T-helper 17 cell (primary cell): ENCODE results near the gene ELOVL5. TPM values are rescaled to one million over a fixed set of nuclear protein-coding genes. Genes with fewer than 3 reads are reported as not detected.
"Not testable (repeated sequence)": the region's sequence is repeated elsewhere in the genome, so short reads cannot be mapped to it uniquely, and the experiment has no call there.

Experiments used
- ATAC-seq: fragments of 150-1000 bp; cut with Tn5 transposase; 2 replicates; pipeline ENCODE4 v1.10.0; 2021; ENCODE audit warnings: mild to moderate bottlenecking, moderate library complexity
- DNase-seq, 3 donors: peaks; one replicate each; pipeline versions ENCODE4 v3.0.0 to v3.0.0-alpha.2; 2020 to 2021
- H3K9me3 ChIP-seq: one replicate; pipeline ENCODE4 v1.7.0; 2013; ENCODE audit warnings: low read length, mild to moderate bottlenecking; ENCODE audit not compliant: control insufficient read depth, poor library complexity, severe bottlenecking
- H3K27ac Mint-ChIP-seq: one replicate; pipeline ENCODE4 v1.8.0; 2022; ENCODE audit warnings: mild to moderate bottlenecking, moderate library complexity, mixed read lengths
- H3K27me3 Mint-ChIP-seq: one replicate; pipeline ENCODE4 v1.8.0; 2022; ENCODE audit warnings: mixed read lengths
- H3K36me3 Mint-ChIP-seq: one replicate; pipeline ENCODE4 v1.8.0; 2022; ENCODE audit warnings: low read depth, mixed read lengths
- H3K4me1 Mint-ChIP-seq: one replicate; pipeline ENCODE4 v1.8.0; 2022; ENCODE audit warnings: mild to moderate bottlenecking, mixed read lengths
- H3K4me3 Mint-ChIP-seq: one replicate; pipeline ENCODE4 v1.8.0; 2022; ENCODE audit warnings: mild to moderate bottlenecking, moderate library complexity, mixed read lengths
- total RNA-seq, 4 donors: library from RNA in 2 of 4; stranded (reverse) in 2 of 4; gene quantifications; one replicate each; pipeline ENCODE4 v1.2.3 and lab custom pipeline; 2022 to 2026

Gene ELOVL5
- total RNA-seq, 2 donors from 2014 or later: 121 to 147 TPM

GRCh38 chr6:53333439-53334408 is 15.0 kb downstream of the ELOVL5 start:
- no peak for DNase-seq
- peak overlapping the region; percentile 93 for H3K4me3 Mint-ChIP-seq
- H3K27me3 Mint-ChIP-seq: no peaks in the 10 kb centered on the region
- no peaks in the 10 kb centered on the region for H3K9me3 ChIP-seq
- no peak for ATAC-seq
- peaks cover 63% of the 10 kb centered on the region for H3K4me1 Mint-ChIP-seq
- H3K36me3 Mint-ChIP-seq: peaks cover 7% of the 10 kb centered on the region
- peak overlapping the region; percentile 99 for H3K27ac Mint-ChIP-seq

GRCh38 chr6:53331678-53332077 is 17.1 kb downstream of the ELOVL5 start:
- DNase-seq (no peak), ATAC-seq (no peak)
- Mint-ChIP-seq H3K27me3 (no peaks in the 10 kb centered on the region), H3K4me3 (peak overlapping the region; percentile 53), H3K36me3 (peaks cover 14% of the 10 kb centered on the region), H3K27ac (peak overlapping the region; percentile 99), H3K4me1 (peaks cover 62% of the 10 kb centered on the region)
- H3K9me3 ChIP-seq: no peaks in the 10 kb centered on the region

GRCh38 chr6:53330137-53330536 is 18.6 kb downstream of the ELOVL5 start:
- Mint-ChIP-seq H3K4me1 (peaks cover 62% of the 10 kb centered on the region), H3K36me3 (peaks cover 12% of the 10 kb centered on the region), H3K27me3 (no peaks in the 10 kb centered on the region), H3K4me3 (no peak overlapping the region), H3K27ac (no peak overlapping the region)
- DNase-seq (no peak), ATAC-seq (no peak)
- H3K9me3 ChIP-seq: no peaks in the 10 kb centered on the region

GRCh38 chr6:53328375-53328774 is 20.4 kb downstream of the ELOVL5 start:
- peak overlapping the region; percentile 7 for H3K4me3 Mint-ChIP-seq
- ATAC-seq (no peak), DNase-seq (no peak)
- no peaks in the 10 kb centered on the region for H3K9me3 ChIP-seq
- peaks cover 55% of the 10 kb centered on the region for H3K4me1 Mint-ChIP-seq
- peaks cover 11% of the 10 kb centered on the region for H3K36me3 Mint-ChIP-seq
- H3K27ac Mint-ChIP-seq: peak overlapping the region; percentile 91
- H3K27me3 Mint-ChIP-seq: no peaks in the 10 kb centered on the region

- Mint-ChIP-seq H3K4me3 (peak overlapping the region; percentile 72), H3K4me1 (peaks cover 54% of the 10 kb centered on the region), H3K27ac (peak overlapping the region; percentile 91), H3K27me3 (no peaks in the 10 kb centered on the region), H3K36me3 (peaks cover 9% of the 10 kb centered on the region)
- DNase-seq: no peak
- ATAC-seq: no peak
- no peaks in the 10 kb centered on the region for H3K9me3 ChIP-seq
Observed at GRCh38 chr6:53327017-53327395, 21.7 kb downstream of the ELOVL5 start.

GRCh38 chr6:53326372-53327016 is 22.3 kb downstream of the ELOVL5 start:
- H3K4me1 Mint-ChIP-seq: peaks cover 54% of the 10 kb centered on the region
- peak overlapping the region; percentile 72 for H3K4me3 Mint-ChIP-seq

GRCh38 chr6:53325785-53326184 is 23.0 kb downstream of the ELOVL5 start:
- Mint-ChIP-seq H3K4me3 (peak overlapping the region; percentile 60), H3K36me3 (peaks cover 7% of the 10 kb centered on the region), H3K4me1 (peaks cover 51% of the 10 kb centered on the region), H3K27me3 (no peaks in the 10 kb centered on the region), H3K27ac (peak overlapping the region; percentile 91)
- peak; percentile 16 for ATAC-seq
- DNase-seq: no peak
- no peaks in the 10 kb centered on the region for H3K9me3 ChIP-seq

More at GRCh38 chr6:53326372-53327016, 22.3 kb downstream of the ELOVL5 start:
- peaks cover 9% of the 10 kb centered on the region for H3K36me3 Mint-ChIP-seq
- no peaks in the 10 kb centered on the region for H3K27me3 Mint-ChIP-seq
- DNase-seq: no peak
- H3K9me3 ChIP-seq: no peaks in the 10 kb centered on the region
- peak; percentile 20 for ATAC-seq
- H3K27ac Mint-ChIP-seq: peak overlapping the region; percentile 91

GRCh38 chr6:53322188-53323029 is 26.3 kb downstream of the ELOVL5 start:
- H3K27ac Mint-ChIP-seq: peak overlapping the region; percentile 91
- H3K27me3 Mint-ChIP-seq: no peaks in the 10 kb centered on the region
- DNase-seq: no peak
- peaks cover 49% of the 10 kb centered on the region for H3K4me1 Mint-ChIP-seq
- peak overlapping the region; percentile 71 for H3K4me3 Mint-ChIP-seq
- no peaks in the 10 kb centered on the region for H3K9me3 ChIP-seq
- peaks cover 7% of the 10 kb centered on the region for H3K36me3 Mint-ChIP-seq
- ATAC-seq: no peak

GRCh38 chr6:53321701-53322100 is 27.0 kb downstream of the ELOVL5 start:
- H3K27ac Mint-ChIP-seq: peak overlapping the region; percentile 91
- peaks cover 4% of the 10 kb centered on the region for H3K36me3 Mint-ChIP-seq
- ATAC-seq (no peak), DNase-seq (no peak)
- peaks cover 47% of the 10 kb centered on the region for H3K4me1 Mint-ChIP-seq
- no peaks in the 10 kb centered on the region for H3K9me3 ChIP-seq
- no peak overlapping the region for H3K4me3 Mint-ChIP-seq
- H3K27me3 Mint-ChIP-seq: no peaks in the 10 kb centered on the region

- Mint-ChIP-seq H3K4me1 (peaks cover 47% of the 10 kb centered on the region), H3K4me3 (no peak overlapping the region), H3K27ac (peak overlapping the region; percentile 91), H3K27me3 (no peaks in the 10 kb centered on the region), H3K36me3 (peaks cover 4% of the 10 kb centered on the region)
- no peaks in the 10 kb centered on the region for H3K9me3 ChIP-seq
- DNase-seq (no peak), ATAC-seq (no peak)
Observed at GRCh38 chr6:53320964-53321363, 27.8 kb downstream of the ELOVL5 start.

- DNase-seq (no peak), ATAC-seq (no peak)
- no peaks in the 10 kb centered on the region for H3K27me3 Mint-ChIP-seq
- H3K9me3 ChIP-seq: no peaks in the 10 kb centered on the region
- no peak overlapping the region for H3K27ac Mint-ChIP-seq
- peaks cover 53% of the 10 kb centered on the region for H3K4me1 Mint-ChIP-seq
- peaks cover 4% of the 10 kb centered on the region for H3K36me3 Mint-ChIP-seq
- H3K4me3 Mint-ChIP-seq: no peak overlapping the region
Observed at GRCh38 chr6:53318429-53318828, 30.3 kb downstream of the ELOVL5 start.

- no peaks in the 10 kb centered on the region for H3K9me3 ChIP-seq
- H3K4me1 Mint-ChIP-seq: peaks cover 53% of the 10 kb centered on the region
- no peaks in the 10 kb centered on the region for H3K27me3 Mint-ChIP-seq
- ATAC-seq: no peak
- H3K4me3 Mint-ChIP-seq: peak overlapping the region; percentile 63
- peaks cover 4% of the 10 kb centered on the region for H3K36me3 Mint-ChIP-seq
- peak overlapping the region; percentile 84 for H3K27ac Mint-ChIP-seq
- no peak for DNase-seq
Observed at GRCh38 chr6:53317861-53318260, 30.9 kb downstream of the ELOVL5 start.

GRCh38 chr6:53317299-53317698 is 31.5 kb downstream of the ELOVL5 start:
- Mint-ChIP-seq H3K4me3 (peak overlapping the region; percentile 33), H3K4me1 (peaks cover 52% of the 10 kb centered on the region), H3K27ac (peak overlapping the region; percentile 84)

More at GRCh38 chr6:53317299-53317698, 31.5 kb downstream of the ELOVL5 start:
- not testable (repeated sequence) for H3K9me3 ChIP-seq, DNase-seq, H3K27me3 Mint-ChIP-seq, H3K36me3 Mint-ChIP-seq, ATAC-seq
